CD4-positive, alpha-beta T cell treated with Interleukin-15 for 1 hour (primary cell): ENCODE data around the gene APBA2.

ENCODE experiments used
- DNase-seq: peaks from one replicate; pipeline ENCODE4 v3.0.0-alpha.2; 2020

APBA2 gene

GRCh38 chr15:28962851-28963710, 77.3 kb downstream of the APBA2 start:
- no peak for DNase-seq

- DNase-seq: no peak
Observed at GRCh38 chr15:28963711-28964081, 77.9 kb downstream of the APBA2 start.

GRCh38 chr15:28964098-28964497, 78.3 kb downstream of the APBA2 start:
- DNase-seq: no peak

GRCh38 chr15:28967066-28967465, 81.3 kb downstream of the APBA2 start:
- no peak for DNase-seq

- DNase-seq: no peak
Observed at GRCh38 chr15:28967990-28968389, 82.2 kb downstream of the APBA2 start.

GRCh38 chr15:28969511-28970085, 83.8 kb downstream of the APBA2 start:
- DNase-seq: no peak

GRCh38 chr15:28974142-28974541, 88.4 kb downstream of the APBA2 start:
- peak; percentile 53 for DNase-seq

GRCh38 chr15:28975766-28976179, 90.0 kb downstream of the APBA2 start:
- DNase-seq: peak; percentile 64

- DNase-seq: no peak
Observed at GRCh38 chr15:28977377-28978010, 91.7 kb downstream of the APBA2 start.

GRCh38 chr15:28978011-28978378, 92.2 kb downstream of the APBA2 start:
- no peak for DNase-seq

- no peak for DNase-seq
Observed at GRCh38 chr15:28978661-28979060, 92.9 kb downstream of the APBA2 start.

- DNase-seq: no peak
Observed at GRCh38 chr15:28979208-28979841, 93.6 kb downstream of the APBA2 start.

- DNase-seq: no peak
Observed at GRCh38 chr15:28980709-28981350, 95.1 kb downstream of the APBA2 start.

GRCh38 chr15:28981351-28981720, 95.6 kb downstream of the APBA2 start:
- DNase-seq: no peak

GRCh38 chr15:28981921-28982320, 96.1 kb downstream of the APBA2 start:
- DNase-seq: no peak

- DNase-seq: no peak
Observed at GRCh38 chr15:28982886-28983285, 97.1 kb downstream of the APBA2 start.

GRCh38 chr15:28983432-28984311, 97.9 kb downstream of the APBA2 start:
- DNase-seq: no peak

GRCh38 chr15:28984421-28985315, 98.9 kb downstream of the APBA2 start:
- peak; percentile 43 for DNase-seq

GRCh38 chr15:28985316-28985645, 99.5 kb downstream of the APBA2 start:
- no peak for DNase-seq

GRCh38 chr15:28985691-28986090, 99.9 kb downstream of the APBA2 start:
- DNase-seq: no peak

- DNase-seq: peak; percentile 60
Observed at GRCh38 chr15:28986108-28986507, 100.3 kb downstream of the APBA2 start.
